ENCODE measurements around the gene B4GALNT4. TPM values are rescaled to one million over a fixed set of nuclear protein-coding genes. Genes with fewer than 3 reads are reported as not detected.
"Not testable (repeated sequence)": the region's sequence is repeated elsewhere in the genome, so short reads cannot be mapped to it uniquely, and the experiment has no call there.

The B4GALNT4 gene
- total RNA-seq, 1 donor from 2014 or later: 0.38 TPM

GRCh38 chr11:408154-409007, 39.1 kb downstream of the B4GALNT4 start:
- Histone ChIP-seq H3K4me1 (peaks cover 21% of the 10 kb centered on the region), H3K27me3 (ENCODE audit: low read depth) (no peaks in the 10 kb centered on the region), H3K36me3 (peaks cover 4% of the 10 kb centered on the region), H3K9me3 (no peaks in the 10 kb centered on the region), H3K27ac (no peak overlapping the region), H3K4me3 (no peak overlapping the region)
- ATAC-seq: no peak
- TF ChIP-seq CTCF (IDR thresholded peaks at IDR 0.05): no peak
- peak; percentile 36 for DNase-seq
- intact Hi-C loops (cut with DNase I): no loop called here

DNA sequence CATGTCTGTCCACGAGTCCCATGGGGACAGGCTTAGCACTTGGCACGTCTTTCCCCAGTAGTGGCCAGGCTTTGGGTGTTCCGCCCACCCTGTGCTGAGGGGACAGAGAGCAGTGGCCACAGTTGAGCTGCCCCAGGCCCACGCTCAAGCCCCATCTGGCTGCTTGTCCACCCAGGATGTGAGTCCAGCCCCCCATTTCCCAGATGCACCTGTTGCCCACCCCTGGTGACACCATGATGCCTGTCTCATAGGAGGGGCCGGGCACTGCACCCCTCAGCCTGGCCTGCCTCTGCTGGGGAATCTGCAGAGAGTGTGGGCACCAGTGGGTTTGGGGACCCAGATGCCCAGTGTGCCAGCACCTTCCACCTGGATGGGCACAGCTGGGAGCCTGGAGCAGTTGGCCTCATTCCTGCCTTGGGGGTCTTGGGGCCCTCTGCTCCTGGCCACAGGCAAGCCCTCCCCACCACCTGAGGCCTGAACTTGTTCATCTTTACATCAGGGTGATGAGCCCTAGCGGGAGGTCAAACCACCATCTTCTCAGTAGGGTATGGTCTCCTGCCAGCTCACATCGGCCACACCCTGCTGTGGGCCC, 39.8 kb downstream of the B4GALNT4 start:
- Histone ChIP-seq H3K27me3 (ENCODE audit: low read depth) (no peaks in the 10 kb centered on the region), H3K27ac (no peak overlapping the region), H3K36me3 (peaks cover 4% of the 10 kb centered on the region), H3K4me1 (peaks cover 22% of the 10 kb centered on the region), H3K4me3 (no peak overlapping the region), H3K9me3 (no peaks in the 10 kb centered on the region)
- ATAC-seq (no peak), DNase-seq (peak; percentile 45)
- TF ChIP-seq CTCF (IDR thresholded peaks at IDR 0.05): no peak
- intact Hi-C loops (cut with DNase I): no loop called here

GRCh38 chr11:409600-410483, 40.5 kb downstream of the B4GALNT4 start:
- ATAC-seq (no peak), DNase-seq (peak; percentile 49)
- Histone ChIP-seq H3K36me3 (peaks cover 4% of the 10 kb centered on the region), H3K27ac (no peak overlapping the region), H3K27me3 (ENCODE audit: low read depth) (no peaks in the 10 kb centered on the region), H3K9me3 (no peaks in the 10 kb centered on the region), H3K4me3 (no peak overlapping the region), H3K4me1 (peaks cover 29% of the 10 kb centered on the region)
- intact Hi-C loops (cut with DNase I): no loop called here
- no peak for TF ChIP-seq CTCF (IDR thresholded peaks at IDR 0.05)

- H3K27me3 ChIP-seq (ENCODE audit: low read depth); H3K36me3 ChIP-seq; H3K4me3 ChIP-seq; ATAC-seq; intact Hi-C loops (cut with DNase I); H3K27ac ChIP-seq; H3K9me3 ChIP-seq: not testable (repeated sequence)
- DNase-seq: peak; percentile 12
- H3K4me1 ChIP-seq: peaks cover 33% of the 10 kb centered on the region
Observed at GRCh38 chr11:410711-411110, 41.4 kb downstream of the B4GALNT4 start.

GRCh38 chr11:411520-411919, 42.2 kb downstream of the B4GALNT4 start:
- H3K4me3 ChIP-seq; H3K27me3 ChIP-seq (ENCODE audit: low read depth); H3K9me3 ChIP-seq; H3K36me3 ChIP-seq; intact Hi-C loops (cut with DNase I); ATAC-seq; H3K27ac ChIP-seq: not testable (repeated sequence)
- peaks cover 33% of the 10 kb centered on the region for H3K4me1 ChIP-seq
- DNase-seq: peak; percentile 24

DNA sequence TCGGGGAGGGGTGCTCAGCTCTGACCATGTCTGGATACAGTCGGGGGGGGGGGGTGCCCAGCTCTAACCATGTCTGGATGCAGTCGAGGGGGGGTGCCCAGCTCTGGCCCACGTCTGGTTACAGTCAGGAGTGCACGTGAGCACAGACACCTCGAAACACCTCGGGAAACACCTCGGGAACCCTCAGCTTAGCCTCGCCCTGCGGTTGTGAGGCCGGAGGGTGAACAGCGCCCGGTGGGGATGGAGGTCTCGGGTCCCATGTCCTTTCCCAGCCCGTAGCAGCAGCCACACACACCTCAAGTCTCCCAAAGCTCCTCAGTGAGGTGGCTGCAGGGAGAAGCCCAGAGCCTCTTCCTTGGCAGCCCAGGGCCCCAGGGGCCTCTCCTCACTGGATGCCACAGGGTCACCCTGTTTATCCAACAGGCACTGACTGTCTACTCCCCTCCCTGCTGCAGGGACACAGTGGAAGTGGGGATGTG, 43.4 kb downstream of the B4GALNT4 start:
- peak overlapping the region; percentile 27 for H3K4me3 ChIP-seq
- no peaks in the 10 kb centered on the region for H3K9me3 ChIP-seq
- no peak overlapping the region for H3K27ac ChIP-seq
- TF ChIP-seq CTCF (IDR thresholded peaks at IDR 0.05): no peak
- DNase-seq: peak; percentile 44
- H3K36me3 ChIP-seq: no peaks in the 10 kb centered on the region
- peaks cover 34% of the 10 kb centered on the region for H3K4me1 ChIP-seq
- H3K27me3 ChIP-seq (ENCODE audit: low read depth): no peaks in the 10 kb centered on the region
- intact Hi-C loops (cut with DNase I): no loop called here
- no peak for ATAC-seq

All from lower lobe of right lung (tissue), 2 donors.